HEK293 (cell line): Measurements from ENCODE around the gene KLHL25.

Experiments used
- CTCF ChIA-PET: fragments of 350-600 bp; formaldehyde crosslinking; extraction: SDS; loops from one replicate; lab custom pipeline; 2021; ENCODE audit warnings: antibody characterized with exemption; lab: Yijun Ruan, JAX
- POLR2A ChIA-PET: fragments of 300-600 bp; formaldehyde crosslinking; extraction: SDS; loops from one replicate; lab custom pipeline; 2020; ENCODE audit warnings: antibody characterized with exemption, inconsistent platforms; lab: Yijun Ruan, JAX
- H3K27ac ChIP-seq: fragments of 200-500 bp; sonication (Bioruptor generic); 2 replicates; pipeline ENCODE4 v1.5.1; 2014; ENCODE audit warnings: low read depth, low read length, control low read depth, inconsistent platforms; ENCODE audit errors: extremely low read depth
- H3K36me3 ChIP-seq, 2 experiments: fragments of 200-500 bp in 1 of 2; sonication (Bioruptor generic) in 1 of 2; 1 replicate in 1 of 2; 2 replicates in 1 of 2; pipeline ENCODE4 v1.5.1; 2014 to 2017; ENCODE audit warnings: inconsistent platforms in 2 of 2, low read length in 2 of 2; ENCODE audit not compliant: control insufficient read depth in 2 of 2, insufficient read depth in 1 of 2
- H3K4me1 ChIP-seq: fragments of 200-500 bp; sonication (Bioruptor generic); 2 replicates; pipeline ENCODE4 v1.5.1; 2014; ENCODE audit warnings: mild to moderate bottlenecking, low read length, inconsistent platforms; ENCODE audit not compliant: control insufficient read depth, insufficient read depth
- H3K4me3 ChIP-seq: 2 replicates; pipeline ENCODE4 v1.5.1; 2011; ENCODE audit warnings: low read depth, mild to moderate bottlenecking, control low read depth, low read length, moderate library complexity
- H3K9me3 ChIP-seq: fragments of 200-500 bp; sonication (Bioruptor generic); 2 replicates; pipeline ENCODE4 v1.5.1; 2014; ENCODE audit warnings: low read depth, low read length, inconsistent platforms; ENCODE audit not compliant: control insufficient read depth, insufficient read depth
- GLIS1 ChIP-seq: fragments of 450-650 bp; formaldehyde crosslinking; IDR thresholded peaks from 2 replicates; pipeline ENCODE4 v1.5.1; 2016; ENCODE audit warnings: missing biosample characterization, missing genetic modification characterization
- OVOL3 ChIP-seq: fragments of 450-650 bp; formaldehyde crosslinking; IDR thresholded peaks from 2 replicates; pipeline ENCODE4 v1.5.1; 2016; ENCODE audit warnings: missing biosample characterization, missing genetic modification characterization
- PBX3 ChIP-seq: sonication (generic); formaldehyde crosslinking; IDR thresholded peaks from 2 replicates; pipeline ENCODE4 v1.8.1; 2022; ENCODE audit warnings: mild to moderate bottlenecking, moderate library complexity, missing genetic modification reagents
- PRDM2 ChIP-seq: fragments of 450-650 bp; formaldehyde crosslinking; IDR thresholded peaks from 2 replicates; pipeline ENCODE4 v1.5.1; 2016; ENCODE audit warnings: missing biosample characterization, missing genetic modification characterization, borderline replicate concordance
- PRDM4 ChIP-seq: fragments of 450-650 bp; formaldehyde crosslinking; IDR thresholded peaks from 2 replicates; pipeline ENCODE4 v1.5.1; 2017; ENCODE audit warnings: missing biosample characterization, missing genetic modification characterization
- TCF7L2 ChIP-seq: IDR thresholded peaks from 2 replicates; pipeline ENCODE4 v1.6.1; 2011; ENCODE audit warnings: low read depth, mild to moderate bottlenecking, inconsistent platforms, low read length, moderate library complexity, borderline replicate concordance
- ZBTB1 ChIP-seq: fragments of 450-650 bp; formaldehyde crosslinking; IDR thresholded peaks from 2 replicates; pipeline ENCODE4 v1.5.1; 2016; ENCODE audit warnings: missing biosample characterization, missing genetic modification characterization
- ZBTB10 ChIP-seq: fragments of 450-650 bp; formaldehyde crosslinking; IDR thresholded peaks from 2 replicates; pipeline ENCODE4 v1.5.1; 2016; ENCODE audit warnings: missing biosample characterization, missing genetic modification characterization
- ZBTB20 ChIP-seq: fragments of 450-650 bp; formaldehyde crosslinking; IDR thresholded peaks from 2 replicates; pipeline ENCODE4 v1.5.1; 2016; ENCODE audit warnings: missing biosample characterization, missing genetic modification characterization
- ZNF146 ChIP-seq: fragments of 450-650 bp; formaldehyde crosslinking; IDR thresholded peaks from 2 replicates; pipeline ENCODE4 v1.5.1; 2016; ENCODE audit warnings: missing biosample characterization, missing genetic modification characterization
- ZNF394 ChIP-seq: fragments of 450-650 bp; formaldehyde crosslinking; IDR thresholded peaks from 2 replicates; pipeline ENCODE4 v1.5.1; 2016; ENCODE audit warnings: missing biosample characterization, missing genetic modification characterization, mild to moderate bottlenecking, moderate library complexity, borderline replicate concordance
- ZNF560 ChIP-seq: fragments of 450-650 bp; formaldehyde crosslinking; IDR thresholded peaks from 2 replicates; pipeline ENCODE4 v1.5.1; 2017; ENCODE audit warnings: missing biosample characterization, missing genetic modification characterization, borderline replicate concordance
- ZNF561 ChIP-seq: fragments of 450-650 bp; IDR thresholded peaks from 2 replicates; pipeline ENCODE4 v1.5.1; 2018; ENCODE audit warnings: missing biosample characterization, missing genetic modification characterization, borderline replicate concordance
- ZNF664 ChIP-seq: fragments of 450-650 bp; formaldehyde crosslinking; IDR thresholded peaks from 2 replicates; pipeline ENCODE4 v1.5.1; 2016; ENCODE audit warnings: missing biosample characterization, missing genetic modification characterization
- ZNF701 ChIP-seq: fragments of 450-650 bp; formaldehyde crosslinking; IDR thresholded peaks from 2 replicates; pipeline ENCODE4 v1.5.1; 2016; ENCODE audit warnings: missing biosample characterization, missing genetic modification characterization
- ZNF776 ChIP-seq: fragments of 450-650 bp; formaldehyde crosslinking; IDR thresholded peaks from 2 replicates; pipeline ENCODE4 v1.5.0; 2017; ENCODE audit warnings: missing biosample characterization, missing genetic modification characterization, borderline replicate concordance

Gene KLHL25

GRCh38 chr15:85755471-85755870, 39.3 kb downstream of the KLHL25 start:
- CTCF ChIA-PET = interaction anchor here (0.6 kb wide), 1 partner anchor 29 kb away, joined by 3 read pairs; no protein-coding TSS in a partner anchor
- no peak for TF ChIP-seq ZNF561
- TF ChIP-seq ZNF664 = no peak
- TF ChIP-seq PBX3 (CRISPR knock-in tag) = no peak
- TF ChIP-seq ZBTB10 = no peak
- no peak for TF ChIP-seq PRDM4 (tag by site-specific recombination)
- TF ChIP-seq GLIS1 (tag by site-specific recombination) = no peak
- TF ChIP-seq ZNF701 = no peak
- TF ChIP-seq OVOL3 (tag by site-specific recombination) = no peak
- TF ChIP-seq ZNF146 (tag by site-specific recombination) = no peak
- TF ChIP-seq ZNF394 (tag by site-specific recombination) = no peak
- no peak for TF ChIP-seq TCF7L2
- no peak for TF ChIP-seq ZNF560
- TF ChIP-seq PRDM2 = no peak
- TF ChIP-seq ZNF776 = no peak
- no peak for TF ChIP-seq ZBTB1 (tag by site-specific recombination)
- TF ChIP-seq ZBTB20 = no peak
- Histone ChIP-seq H3K27ac (no peak overlapping the region), H3K4me1 (no peaks in the 10 kb centered on the region), H3K9me3 (no peaks in the 10 kb centered on the region), H3K36me3 (peaks cover 0 to 20% of the 10 kb centered on the region in 2 experiments; a peak in 1 of 3 replicates), H3K4me3 (no peak overlapping the region)
- POLR2A ChIA-PET = interaction anchor here (1.0 kb wide), 1 partner anchor 39 kb away, joined by 3 read pairs; no protein-coding TSS in a partner anchor
